HG03342 (cell line): ENCODE data around the gene ITPRIP.

ENCODE experiments used
- ATAC-seq: cut with Tn5 transposase; IDR thresholded peaks from one replicate; pipeline ENCODE4 v1.9.1; 2021; ENCODE audit warnings: mild to moderate bottlenecking, moderate library complexity; ENCODE audit not compliant: unreplicated experiment

The ITPRIP gene, protein sequence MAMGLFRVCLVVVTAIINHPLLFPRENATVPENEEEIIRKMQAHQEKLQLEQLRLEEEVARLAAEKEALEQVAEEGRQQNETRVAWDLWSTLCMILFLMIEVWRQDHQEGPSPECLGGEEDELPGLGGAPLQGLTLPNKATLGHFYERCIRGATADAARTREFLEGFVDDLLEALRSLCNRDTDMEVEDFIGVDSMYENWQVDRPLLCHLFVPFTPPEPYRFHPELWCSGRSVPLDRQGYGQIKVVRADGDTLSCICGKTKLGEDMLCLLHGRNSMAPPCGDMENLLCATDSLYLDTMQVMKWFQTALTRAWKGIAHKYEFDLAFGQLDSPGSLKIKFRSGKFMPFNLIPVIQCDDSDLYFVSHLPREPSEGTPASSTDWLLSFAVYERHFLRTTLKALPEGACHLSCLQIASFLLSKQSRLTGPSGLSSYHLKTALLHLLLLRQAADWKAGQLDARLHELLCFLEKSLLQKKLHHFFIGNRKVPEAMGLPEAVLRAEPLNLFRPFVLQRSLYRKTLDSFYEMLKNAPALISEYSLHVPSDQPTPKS

DNA sequence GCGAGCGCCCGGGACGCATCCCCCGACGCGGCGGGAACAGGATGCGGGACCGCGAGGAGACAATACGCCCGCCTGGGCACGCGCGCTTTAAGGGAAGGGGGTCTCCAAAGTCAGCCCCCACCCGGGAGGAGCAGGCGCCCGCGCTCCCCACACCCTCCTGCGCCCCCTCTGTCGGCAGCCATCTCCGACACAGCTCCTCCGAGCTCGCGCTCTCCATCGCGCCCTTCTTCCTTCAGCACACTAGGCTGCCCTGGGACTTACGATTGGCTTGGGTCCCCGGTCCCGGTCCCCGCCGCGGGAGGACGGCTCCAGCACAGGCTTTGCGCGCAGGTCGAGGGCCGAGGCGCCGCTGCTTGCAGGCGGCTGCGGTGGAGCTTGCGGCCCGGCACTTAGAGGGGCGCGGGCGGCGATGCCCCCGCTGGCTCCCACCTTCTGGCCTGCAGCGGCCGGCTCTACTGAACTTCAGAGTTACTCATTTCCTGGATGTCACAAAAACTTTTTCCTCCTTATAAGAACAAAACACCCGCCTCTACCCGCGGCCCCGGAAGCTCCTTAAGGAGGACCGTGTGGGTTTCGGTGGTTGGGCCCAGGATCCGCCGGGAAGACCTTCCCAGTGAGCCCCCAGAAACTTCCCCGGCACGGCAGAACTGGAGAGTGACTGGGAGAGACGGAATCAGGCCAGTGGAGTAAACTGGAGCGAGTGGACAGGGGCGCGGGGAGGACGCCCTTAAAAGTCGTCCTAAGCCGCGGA lies at the start of gene ITPRIP:
TSS of gene ITPRIP (minus strand) at position 481 of the 751 bp plus-strand sequence. CDS start 22,414 bp downstream, outside the sequence.
- ATAC-seq: peak; percentile 59

DNA sequence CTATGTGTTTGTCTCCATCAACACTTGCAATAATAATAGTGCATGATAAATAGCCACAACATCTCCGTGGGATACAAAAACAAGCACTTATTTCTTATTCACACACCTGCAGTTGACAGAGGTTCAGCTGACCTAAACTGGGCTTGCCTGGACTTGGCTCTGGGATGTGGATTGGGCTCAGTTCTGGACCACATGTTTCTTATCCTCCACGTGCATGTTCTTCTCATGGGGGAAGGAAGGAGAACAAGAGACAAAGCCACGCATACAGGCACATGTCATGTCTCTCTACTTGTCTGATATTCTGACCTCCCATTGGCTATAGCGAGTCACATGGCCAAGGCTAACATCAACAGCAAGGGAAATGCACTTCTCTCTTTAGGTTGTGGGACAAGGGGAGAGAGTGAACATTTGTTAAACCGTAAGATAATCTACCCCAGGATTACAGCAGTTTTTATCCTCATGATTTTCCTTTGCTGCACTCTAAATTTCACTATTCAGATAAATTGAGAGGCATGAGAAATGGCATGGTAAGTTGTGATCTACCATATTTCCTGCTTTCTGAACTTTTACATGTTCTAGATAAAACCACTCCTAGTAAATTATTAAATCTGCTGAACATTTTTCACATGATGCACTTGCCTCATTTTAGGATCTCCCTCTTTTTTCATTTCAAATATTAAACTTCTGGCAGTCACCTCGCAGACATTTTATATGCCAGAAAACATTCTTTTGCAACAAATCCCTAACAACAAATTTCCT lies 49.0 kb upstream of the ITPRIP start:
- ATAC-seq: peak; percentile 89

- no peak for ATAC-seq
Observed at GRCh38 chr10:104380336-104380735, 42.1 kb upstream of the ITPRIP start.

GRCh38 chr10:104376784-104377300 lies 38.6 kb upstream of the ITPRIP start:
- ATAC-seq: no peak

DNA sequence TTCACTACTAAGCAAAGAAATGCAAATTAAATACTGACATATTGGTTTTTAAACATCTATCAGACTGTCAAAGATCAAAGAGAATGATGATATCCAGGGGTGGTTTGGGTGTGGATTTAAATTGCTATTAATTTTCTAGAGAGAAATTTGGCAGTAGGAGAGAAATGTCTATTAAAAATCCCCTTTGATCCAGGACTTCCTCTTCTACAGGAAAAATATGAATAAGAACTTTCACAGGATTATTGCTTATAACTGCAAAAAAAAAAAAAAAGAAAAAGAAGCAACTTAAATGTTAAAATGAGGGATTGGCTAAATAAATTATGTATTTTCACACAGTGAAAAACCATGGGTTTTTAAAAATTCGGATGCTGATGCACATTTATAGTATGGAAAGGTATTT lies 36.3 kb upstream of the ITPRIP start:
- no peak for ATAC-seq

DNA sequence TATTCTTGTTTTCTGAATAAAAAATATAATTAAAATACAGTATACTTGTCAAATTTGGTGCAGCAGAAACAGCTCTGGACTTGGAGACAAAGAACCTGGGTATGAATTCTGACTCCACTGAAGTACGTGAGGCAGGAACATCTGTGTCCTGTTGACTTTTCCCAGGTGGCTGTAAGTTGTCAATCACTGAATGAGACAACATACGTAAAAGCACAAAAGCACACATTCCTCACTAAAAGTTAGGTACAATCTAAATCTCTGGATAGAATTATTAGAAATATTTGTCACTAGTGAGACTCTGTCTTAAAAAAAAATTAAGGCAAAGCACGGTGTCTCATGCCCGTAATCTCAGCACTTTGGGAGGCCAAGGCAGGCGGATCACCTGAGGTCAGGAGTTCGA lies 33.5 kb upstream of the ITPRIP start:
- ATAC-seq: no peak

DNA sequence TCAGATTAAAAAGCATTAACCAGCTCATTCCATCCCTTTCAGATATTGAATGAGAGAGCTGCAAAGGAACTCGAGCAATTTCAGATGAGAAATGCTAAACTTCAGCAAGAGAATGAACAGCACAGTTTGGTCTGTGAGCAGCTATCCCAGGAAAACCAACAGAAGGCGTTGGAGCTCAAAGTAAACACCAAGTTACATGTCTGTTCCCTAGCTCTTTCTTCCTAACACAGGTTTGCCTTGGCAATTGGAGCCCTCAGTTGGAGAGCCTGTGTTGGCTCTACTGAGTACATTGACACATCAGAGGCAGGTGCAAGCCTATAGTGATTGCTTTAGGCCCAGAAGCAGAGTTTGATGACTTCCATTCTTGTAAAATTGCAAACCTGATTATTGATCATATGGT lies 30.1 kb upstream of the ITPRIP start:
- no peak for ATAC-seq

GRCh38 chr10:104367904-104368303 lies 29.6 kb upstream of the ITPRIP start:
- no peak for ATAC-seq

- no peak for ATAC-seq
Observed at GRCh38 chr10:104359811-104360210, 21.5 kb upstream of the ITPRIP start.

DNA sequence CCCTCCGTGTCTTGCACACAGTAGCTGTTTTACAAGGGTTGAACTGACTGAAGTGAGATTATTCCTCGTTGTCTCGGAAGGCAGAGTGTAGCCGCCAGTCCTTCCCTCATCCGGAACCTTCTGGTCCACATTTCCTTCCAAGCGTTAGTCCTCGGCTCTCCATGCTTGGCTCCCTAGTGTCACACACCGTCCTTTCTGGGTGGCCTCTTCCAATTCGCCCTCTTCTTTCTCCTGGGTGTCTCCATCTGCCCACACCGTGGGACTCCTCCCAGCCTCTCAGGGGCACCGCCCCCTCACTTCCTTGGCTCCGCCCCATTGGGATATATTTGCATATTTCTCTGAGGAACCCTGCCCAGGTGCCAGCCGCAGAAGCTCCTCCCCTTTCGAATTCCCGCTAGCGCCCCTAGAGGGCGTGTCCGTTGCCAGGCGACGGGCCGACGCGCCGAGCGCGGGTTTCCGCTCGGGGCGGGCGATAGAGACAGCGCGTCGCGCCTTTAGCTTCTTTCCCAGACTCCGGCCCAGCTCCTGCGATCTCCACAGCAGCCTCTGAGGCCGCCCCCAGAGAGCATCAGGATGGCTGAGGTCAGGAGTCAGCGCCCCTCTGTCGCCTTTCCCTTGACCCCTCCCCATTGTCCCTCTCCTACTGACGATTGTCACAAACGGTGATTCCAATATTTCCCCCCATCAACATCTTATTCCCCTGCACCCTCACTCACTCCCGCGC lies 15.2 kb upstream of the ITPRIP start, which contains the start of gene CFAP58:
TSS of gene CFAP58 (plus strand) at position 509 of the 724 bp plus-strand sequence. CDS start at position 574, 65 bp downstream.
- ATAC-seq: peak; percentile 46

GRCh38 chr10:104351919-104352318 lies 13.7 kb upstream of the ITPRIP start:
- no peak for ATAC-seq

GRCh38 chr10:104351061-104351702 lies 12.9 kb upstream of the ITPRIP start:
- ATAC-seq: no peak

GRCh38 chr10:104350127-104350635 lies 11.9 kb upstream of the ITPRIP start:
- peak; percentile 41 for ATAC-seq

DNA sequence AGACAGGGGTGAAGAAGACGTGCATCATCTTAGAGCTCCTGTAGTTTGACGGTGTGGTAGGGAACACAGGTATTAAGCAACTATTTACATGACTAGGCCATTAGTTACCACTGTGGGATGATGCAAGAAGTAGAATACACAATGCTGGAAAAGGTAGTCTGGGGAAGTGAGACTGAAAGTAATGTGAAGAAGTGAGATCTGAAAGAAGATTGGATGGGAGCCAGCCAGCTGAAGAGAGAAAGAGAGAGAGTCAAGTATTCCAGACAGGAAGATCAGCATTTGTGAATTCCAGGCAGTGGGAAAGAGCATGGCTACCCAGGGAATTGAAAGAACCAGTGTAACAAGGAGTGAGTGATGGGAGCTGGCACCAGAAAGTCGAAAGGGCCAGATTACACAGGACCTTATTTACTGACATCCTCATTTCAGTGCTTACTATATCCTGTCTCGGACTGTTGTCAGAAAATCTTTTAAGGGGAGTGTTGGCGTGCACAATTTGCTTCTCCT lies 11.4 kb upstream of the ITPRIP start:
- ATAC-seq: peak; percentile 61

DNA sequence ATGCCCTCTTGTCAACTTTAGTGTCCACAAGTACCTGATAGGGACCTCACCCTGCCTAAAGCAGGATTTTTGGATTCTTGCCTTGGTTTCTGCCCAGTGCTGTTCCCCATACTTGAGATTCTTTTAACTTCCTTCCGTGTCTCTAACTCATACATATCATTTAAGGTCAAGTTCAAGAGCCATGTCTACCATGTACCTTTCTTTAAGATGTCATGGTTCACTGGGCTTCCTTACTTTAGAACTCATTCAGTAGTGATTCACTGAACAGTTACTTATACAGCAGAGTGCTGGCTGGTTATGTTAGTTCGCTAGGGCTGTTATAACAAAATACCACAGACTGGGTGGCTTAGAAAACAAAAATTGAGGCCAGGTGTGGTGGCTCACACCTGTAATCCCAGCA lies 10.3 kb upstream of the ITPRIP start:
- ATAC-seq: no peak

- ATAC-seq: no peak
Observed at GRCh38 chr10:104347295-104348045, 9.2 kb upstream of the ITPRIP start.

DNA sequence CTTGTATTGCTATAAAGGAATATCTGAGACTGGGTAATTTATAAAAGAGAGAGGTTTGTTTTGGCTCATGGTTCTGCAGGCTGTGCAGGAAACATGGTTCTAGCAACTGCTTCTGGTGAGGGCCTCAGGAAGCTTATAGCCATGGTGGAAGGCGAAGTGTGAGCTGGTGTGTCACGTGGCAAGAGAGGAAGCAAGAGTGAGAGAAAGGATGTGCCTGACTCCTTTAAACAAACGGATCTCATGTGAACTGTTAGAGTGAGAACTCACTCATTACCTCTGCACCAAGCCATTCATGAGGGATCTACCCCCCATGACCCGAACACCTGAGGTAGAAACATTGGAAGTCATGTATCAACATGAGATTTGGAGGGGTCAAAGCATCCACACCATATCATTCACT lies 7.7 kb upstream of the ITPRIP start:
- no peak for ATAC-seq

- ATAC-seq: no peak
Observed at GRCh38 chr10:104345515-104345914, 7.2 kb upstream of the ITPRIP start.
